GM18502 (cell line): ENCODE data around the gene SAG.
"Not testable (repeated sequence)": the region's sequence is repeated elsewhere in the genome, so short reads cannot be mapped to it uniquely, and the experiment has no call there.

Experiments used
- ATAC-seq: cut with Tn5 transposase; IDR thresholded peaks from one replicate; pipeline ENCODE4 v1.9.1; 2021; ENCODE audit warnings: mild to moderate bottlenecking; ENCODE audit not compliant: unreplicated experiment, poor library complexity

Gene SAG

GRCh38 chr2:233374776-233375175 is 67.2 kb downstream of the SAG start:
- ATAC-seq, result not testable (repeated sequence)

- ATAC-seq, result no peak
Observed at GRCh38 chr2:233375490-233376314, 68.1 kb downstream of the SAG start.

- no peak for ATAC-seq
Observed at GRCh38 chr2:233379034-233379433, 71.4 kb downstream of the SAG start.

- no peak for ATAC-seq
Observed at GRCh38 chr2:233379441-233379840, 71.8 kb downstream of the SAG start.

DNA sequence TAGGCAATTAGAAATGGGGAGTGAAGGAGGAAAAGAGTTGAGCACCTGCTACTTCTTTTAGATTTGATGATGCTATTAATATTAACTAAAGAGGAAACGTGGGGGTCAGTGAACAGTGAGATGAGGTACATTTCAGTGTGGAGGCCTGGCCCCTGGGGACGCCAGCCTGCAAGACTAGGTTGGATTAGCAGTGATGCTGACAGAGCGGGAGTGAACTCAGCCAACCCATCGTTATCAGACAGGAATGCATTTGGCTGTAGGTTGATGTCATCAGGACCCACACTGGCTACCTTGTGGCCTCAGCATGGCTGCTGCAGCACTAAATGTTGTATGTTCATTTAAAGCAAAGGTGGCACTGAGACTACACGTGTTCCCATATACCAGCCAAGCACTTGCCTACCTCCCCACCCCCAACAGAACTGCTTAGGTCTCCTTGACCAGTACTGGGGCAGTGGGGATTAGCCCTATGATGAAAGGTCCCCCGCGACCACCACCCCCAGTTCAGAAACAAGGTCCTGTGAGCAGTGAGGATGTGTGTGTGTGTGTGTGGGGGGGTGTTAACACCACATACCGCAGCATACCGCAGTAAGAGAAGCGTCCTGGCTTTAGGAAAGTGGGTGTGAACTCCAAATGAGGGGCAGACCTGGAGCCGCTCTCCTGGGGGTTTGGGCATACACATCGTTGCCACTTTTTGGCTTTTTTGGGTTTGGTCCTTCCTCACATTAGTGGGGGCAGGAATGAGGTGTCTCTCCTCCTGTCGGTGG is 72.7 kb downstream of the SAG start:
- no peak for ATAC-seq

GRCh38 chr2:233380995-233381637 is 73.5 kb downstream of the SAG start:
- ATAC-seq, result no peak

DNA sequence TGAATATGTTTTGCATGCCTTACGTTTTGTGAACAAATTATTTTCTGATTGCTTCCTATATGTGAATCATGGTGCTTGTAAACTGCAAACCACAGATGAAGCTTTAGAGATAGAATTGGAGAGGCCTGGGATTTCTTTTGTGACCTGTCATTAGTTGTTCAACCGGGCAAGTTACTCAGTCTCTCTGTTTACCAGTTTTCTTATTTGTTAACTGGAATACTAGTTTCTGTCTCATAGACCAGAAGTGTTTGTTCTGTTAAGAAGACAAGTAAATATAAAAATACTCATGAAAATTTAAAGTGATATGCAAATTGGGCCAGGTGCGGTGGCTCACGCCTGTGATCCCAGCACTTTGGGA is 74.0 kb downstream of the SAG start:
- ATAC-seq, result no peak

DNA sequence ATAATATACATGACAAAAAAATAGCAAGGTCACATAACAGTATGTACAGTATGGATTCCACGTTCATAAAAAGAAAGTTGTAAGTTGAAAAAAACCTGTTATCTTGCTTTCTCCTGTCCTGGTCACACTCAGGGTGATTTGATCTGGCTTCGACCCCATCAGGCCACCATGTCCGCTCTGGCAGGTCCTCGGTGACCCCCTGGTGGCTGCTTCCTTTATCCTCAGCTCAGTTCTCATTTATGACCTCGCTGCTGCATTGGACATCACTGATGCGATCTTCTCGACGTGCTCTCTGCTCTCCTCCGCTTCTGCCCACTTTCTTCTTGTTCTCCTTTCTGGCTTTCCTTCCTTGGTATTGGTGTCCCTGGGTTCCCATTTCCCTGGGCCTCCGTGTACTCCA is 76.4 kb downstream of the SAG start:
- no peak for ATAC-seq

DNA sequence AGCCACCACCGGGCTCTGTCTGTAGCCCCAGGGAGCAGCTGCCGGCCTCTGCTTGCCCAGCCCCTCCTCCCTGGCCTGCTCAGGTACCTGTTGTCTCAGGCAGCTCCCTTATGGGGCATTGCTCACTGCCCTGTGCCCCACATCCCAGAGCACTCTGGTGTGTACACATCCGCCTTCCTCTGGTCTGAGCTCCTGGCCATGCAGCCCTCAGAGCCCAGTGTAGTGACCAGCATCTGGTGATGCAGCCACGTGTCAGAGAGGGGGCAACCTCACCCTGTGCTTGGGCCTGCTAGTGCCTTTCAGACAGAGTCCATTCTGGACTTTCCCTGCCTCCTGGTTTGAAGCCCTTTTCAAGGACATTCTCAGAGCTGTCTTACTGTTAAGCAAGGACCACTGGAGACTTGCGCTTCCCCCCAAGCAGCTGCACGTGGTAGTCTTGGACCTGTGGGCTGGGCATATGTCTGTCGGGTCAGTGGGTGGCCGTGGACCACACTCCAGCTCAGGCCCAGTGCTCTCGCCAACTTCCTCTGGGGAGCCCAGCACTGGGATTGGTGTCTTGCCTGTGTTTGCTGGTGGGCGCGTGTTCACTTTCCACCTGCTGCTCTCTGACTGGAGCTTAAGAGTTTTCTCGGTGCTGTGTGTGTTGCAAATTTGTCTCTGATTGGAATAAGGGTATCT is 77.3 kb downstream of the SAG start:
- peak; percentile 6 for ATAC-seq

DNA sequence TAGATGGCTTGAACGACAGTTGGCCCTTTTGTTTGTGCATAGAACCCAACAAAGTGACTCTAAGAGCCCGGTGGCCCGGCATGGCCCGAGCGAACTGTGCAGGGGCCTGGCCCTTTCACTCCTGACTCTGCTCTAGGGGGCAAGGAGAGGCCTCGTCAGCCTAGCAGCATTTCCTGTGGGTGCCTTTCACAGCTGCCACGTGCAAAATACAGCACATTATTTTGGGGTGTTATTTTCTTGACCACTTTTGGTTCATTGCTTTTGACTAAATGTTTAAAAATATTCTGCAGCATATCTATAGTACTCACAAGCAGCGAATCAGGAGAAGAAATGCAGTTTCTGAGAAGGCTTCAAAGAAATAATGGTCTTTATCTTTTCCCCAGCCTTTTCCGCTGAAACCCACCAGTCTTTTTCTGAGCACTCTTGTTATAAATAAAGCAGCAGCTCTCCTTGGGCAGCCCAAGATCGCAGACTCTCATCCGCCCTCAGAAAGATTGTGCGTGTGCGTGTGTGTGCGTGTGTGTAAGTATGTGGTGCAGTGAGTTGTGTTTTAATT is 78.0 kb downstream of the SAG start:
- ATAC-seq, result peak; percentile 72

DNA sequence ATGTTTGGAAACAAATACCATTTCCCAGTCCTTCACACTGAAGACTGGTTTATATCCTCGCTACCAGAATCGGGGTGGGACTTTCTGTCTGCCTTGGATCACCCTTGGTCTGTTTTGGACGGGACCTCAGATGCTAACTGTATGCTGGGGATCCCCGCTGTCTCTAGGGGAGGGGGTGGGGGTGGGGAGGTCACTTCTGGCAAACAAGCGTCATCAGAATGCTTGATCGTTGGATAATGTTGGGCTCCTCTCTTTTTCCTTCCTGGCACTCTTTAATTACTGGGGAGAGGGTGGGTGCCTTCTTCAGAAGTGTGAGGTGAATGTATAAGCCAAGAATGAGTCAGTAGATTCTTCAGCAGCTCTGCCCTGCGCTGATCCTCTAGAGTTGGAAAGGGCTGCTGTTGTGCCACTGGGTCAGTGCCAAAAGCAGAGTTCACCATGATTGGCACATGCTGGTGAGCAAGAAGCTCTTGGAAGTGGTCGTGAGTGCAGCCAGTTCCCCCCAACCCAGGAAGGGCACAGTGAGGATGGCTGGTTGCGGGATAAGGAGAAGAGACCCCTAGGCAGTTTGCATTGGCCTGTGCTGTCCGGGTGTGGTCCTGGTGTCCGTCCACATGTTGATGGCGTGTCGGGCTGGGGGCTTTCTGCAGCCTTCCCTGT is 78.9 kb downstream of the SAG start:
- no peak for ATAC-seq

DNA sequence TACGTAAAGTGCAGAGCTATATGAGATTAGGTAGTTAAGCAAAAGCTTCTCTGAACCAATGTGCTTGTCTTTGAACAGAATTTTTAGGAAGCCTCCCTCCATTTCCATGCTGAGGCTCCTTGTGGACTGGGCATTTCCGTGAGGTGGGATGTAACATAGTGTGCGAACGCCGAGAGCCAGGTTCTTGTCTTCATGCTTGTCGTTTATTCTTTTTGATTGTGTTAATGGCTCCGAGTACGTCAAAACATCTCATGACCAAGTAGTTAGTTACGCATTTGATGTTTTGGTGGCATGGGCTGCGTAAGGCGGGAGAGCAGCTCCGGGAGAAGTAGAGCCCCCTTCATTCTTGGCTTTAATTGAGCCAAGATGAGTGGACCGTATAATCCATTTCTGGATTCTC is 79.6 kb downstream of the SAG start:
- ATAC-seq, result no peak

DNA sequence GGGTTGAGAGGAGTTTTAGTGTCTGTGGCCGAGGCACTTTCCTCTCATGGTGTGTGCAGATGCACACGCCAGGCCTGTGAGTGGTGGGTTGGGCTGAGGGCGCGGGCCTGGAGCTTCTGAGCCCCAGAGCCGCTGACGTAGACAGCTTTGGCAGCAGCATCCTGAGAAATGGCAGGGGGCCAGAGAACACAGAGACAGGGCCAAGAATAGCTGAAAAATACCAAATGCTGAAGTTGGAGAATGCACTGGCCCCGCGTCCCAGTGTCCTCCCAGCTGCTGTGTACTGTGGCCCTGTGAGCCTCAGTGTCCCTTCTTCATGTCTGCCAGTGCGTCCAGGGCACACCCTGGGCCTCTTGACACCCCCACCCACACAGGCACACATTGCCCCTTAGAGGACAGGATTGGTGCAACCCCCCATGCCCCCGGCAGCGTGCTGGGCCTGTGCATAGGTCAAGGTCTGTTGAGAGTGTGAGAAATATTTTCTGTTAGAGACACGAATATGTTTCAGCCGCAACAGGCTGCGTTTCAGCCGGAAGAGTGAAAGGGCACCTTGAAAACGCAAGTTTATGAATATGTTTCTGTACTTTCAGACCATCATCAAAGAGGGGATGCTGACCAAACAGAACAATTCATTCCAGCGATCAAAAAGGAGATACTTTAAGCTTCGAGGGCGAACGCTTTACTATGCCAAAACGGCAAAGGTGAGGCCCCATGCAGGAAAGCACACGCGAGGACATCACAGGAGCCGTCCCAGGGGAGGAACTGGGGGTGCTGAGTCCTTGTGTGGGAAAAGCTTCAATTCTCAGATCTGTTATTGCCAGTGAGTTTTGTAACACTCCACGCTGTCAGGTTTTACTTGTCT is 80.3 kb downstream of the SAG start:
- ATAC-seq, result no peak

DNA sequence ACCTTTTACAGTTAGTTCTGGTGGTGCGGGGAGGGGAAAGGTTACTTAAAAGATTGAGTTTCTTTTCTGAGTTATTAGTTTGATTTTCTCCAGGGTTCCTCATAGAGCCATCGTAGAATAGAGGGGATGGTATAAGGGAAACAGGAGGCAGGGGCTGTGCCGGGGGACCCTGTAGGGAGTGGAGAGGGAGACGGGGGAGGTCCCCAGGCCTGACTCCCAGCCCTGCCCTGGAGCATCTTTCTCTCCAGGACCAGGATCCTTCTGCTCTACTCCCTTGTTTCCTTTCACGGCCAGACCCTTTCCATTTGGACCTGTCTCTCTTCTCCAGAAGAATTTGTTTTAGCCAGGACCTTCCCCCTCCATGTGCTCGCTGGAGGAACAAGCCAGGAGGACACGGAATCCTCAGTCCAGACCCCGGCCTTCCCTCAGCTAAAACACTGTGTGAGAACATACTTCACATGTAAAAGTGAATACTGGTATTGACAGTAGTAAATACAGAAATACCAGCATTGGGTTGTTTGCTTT is 82.0 kb downstream of the SAG start:
- no peak for ATAC-seq

- ATAC-seq, result no peak
Observed at GRCh38 chr2:233395687-233396086, 88.1 kb downstream of the SAG start.
